Measurements from ENCODE around the gene MDFIC.

GRCh38 chr7:114988026-114988425 lies 66.1 kb downstream of the MDFIC start:
- TF ChIP-seq MXI1 (IDR thresholded peaks at IDR 0.05; ENCODE audit: borderline replicate concordance, low read depth, low read length) (no peak), POLR2A (IDR thresholded peaks at IDR 0.05; ENCODE audit: low read depth, low read length) (no peak)

All from IMR-90 (cell line).